GM18861 (cell line): ENCODE measurements around the gene SOS2.

Experiments used
- ATAC-seq: cut with Tn5 transposase; IDR thresholded peaks from one replicate; pipeline ENCODE4 v1.9.1; 2021; ENCODE audit not compliant: unreplicated experiment

The SOS2 gene

GRCh38 chr14:50231475-50232275 lies at the start of gene SOS2:
TSS of gene SOS2 (minus strand) at chr14:50231578. CDS start at chr14:50231283, 295 bp downstream.
- ATAC-seq = peak; percentile 68

- no peak for ATAC-seq
Observed at GRCh38 chr14:50272498-50272897, 41.1 kb upstream of the SOS2 start.

- ATAC-seq = no peak
Observed at GRCh38 chr14:50270932-50271331, 39.6 kb upstream of the SOS2 start.

- no peak for ATAC-seq
Observed at GRCh38 chr14:50265029-50265428, 33.7 kb upstream of the SOS2 start.

- ATAC-seq = no peak
Observed at GRCh38 chr14:50263321-50263720, 31.9 kb upstream of the SOS2 start.

GRCh38 chr14:50262865-50263264 lies 31.5 kb upstream of the SOS2 start:
- no peak for ATAC-seq

GRCh38 chr14:50260511-50260910 lies 29.1 kb upstream of the SOS2 start:
- no peak for ATAC-seq

GRCh38 chr14:50260072-50260471 lies 28.7 kb upstream of the SOS2 start:
- no peak for ATAC-seq

- no peak for ATAC-seq
Observed at GRCh38 chr14:50257732-50258131, 26.4 kb upstream of the SOS2 start.

- no peak for ATAC-seq
Observed at GRCh38 chr14:50254248-50254647, 22.9 kb upstream of the SOS2 start.

- ATAC-seq = no peak
Observed at GRCh38 chr14:50249136-50249775, 17.9 kb upstream of the SOS2 start.

- ATAC-seq = no peak
Observed at GRCh38 chr14:50247245-50247644, 15.9 kb upstream of the SOS2 start.

- no peak for ATAC-seq
Observed at GRCh38 chr14:50242566-50243310, 11.4 kb upstream of the SOS2 start.

- ATAC-seq = no peak
Observed at GRCh38 chr14:50242096-50242495, 10.7 kb upstream of the SOS2 start.

GRCh38 chr14:50237427-50237826 lies 6.0 kb upstream of the SOS2 start:
- ATAC-seq = no peak

GRCh38 chr14:50233951-50234250 lies 2.5 kb upstream of the SOS2 start:
- no peak for ATAC-seq

GRCh38 chr14:50233166-50233950 lies 2.0 kb upstream of the SOS2 start:
- no peak for ATAC-seq

GRCh38 chr14:50232276-50232642 lies 881 bp upstream of the SOS2 start:
- ATAC-seq = no peak

GRCh38 chr14:50230701-50231474 lies 490 bp downstream of the SOS2 start:
- peak; percentile 28 for ATAC-seq

- ATAC-seq = no peak
Observed at GRCh38 chr14:50230401-50230700, 1.0 kb downstream of the SOS2 start.

- ATAC-seq = no peak
Observed at GRCh38 chr14:50229681-50230080, 1.7 kb downstream of the SOS2 start.
